ENCODE results near the gene CTAG2.

- TF ChIP-seq, protein P1, sequence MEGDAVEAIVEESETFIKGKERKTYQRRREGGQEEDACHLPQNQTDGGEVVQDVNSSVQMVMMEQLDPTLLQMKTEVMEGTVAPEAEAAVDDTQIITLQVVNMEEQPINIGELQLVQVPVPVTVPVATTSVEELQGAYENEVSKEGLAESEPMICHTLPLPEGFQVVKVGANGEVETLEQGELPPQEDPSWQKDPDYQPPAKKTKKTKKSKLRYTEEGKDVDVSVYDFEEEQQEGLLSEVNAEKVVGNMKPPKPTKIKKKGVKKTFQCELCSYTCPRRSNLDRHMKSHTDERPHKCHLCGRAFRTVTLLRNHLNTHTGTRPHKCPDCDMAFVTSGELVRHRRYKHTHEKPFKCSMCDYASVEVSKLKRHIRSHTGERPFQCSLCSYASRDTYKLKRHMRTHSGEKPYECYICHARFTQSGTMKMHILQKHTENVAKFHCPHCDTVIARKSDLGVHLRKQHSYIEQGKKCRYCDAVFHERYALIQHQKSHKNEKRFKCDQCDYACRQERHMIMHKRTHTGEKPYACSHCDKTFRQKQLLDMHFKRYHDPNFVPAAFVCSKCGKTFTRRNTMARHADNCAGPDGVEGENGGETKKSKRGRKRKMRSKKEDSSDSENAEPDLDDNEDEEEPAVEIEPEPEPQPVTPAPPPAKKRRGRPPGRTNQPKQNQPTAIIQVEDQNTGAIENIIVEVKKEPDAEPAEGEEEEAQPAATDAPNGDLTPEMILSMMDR (IDR thresholded peaks at IDR 0.05) = no peak
- TF ChIP-seq POLR2A (IDR thresholded peaks at IDR 0.05) = no peak
These were observed 51.2 kb downstream of the CTAG2 start for GRCh38 chrX:154602226-154602625.
